Coronary artery (tissue), 2 donors: ENCODE results near the gene ITM2A.

Experiments
- DNase-seq: peaks from one replicate; pipeline ENCODE4 v3.0.0-alpha.2; 2017; ENCODE audit warnings: low spot score
- H3K27ac ChIP-seq, 2 donors: fragments of 200-600 bp; sonication (generic); one replicate each; pipeline ENCODE4 v1.5.1; 2016 to 2019
- H3K4me3 ChIP-seq: fragments of 200-600 bp; sonication (generic); 2 replicates; pipeline ENCODE4 v1.5.1; 2016; ENCODE audit warnings: mild to moderate bottlenecking, moderate library complexity
- CTCF ChIP-seq: fragments of 200-600 bp; sonication (generic); IDR thresholded peaks from one replicate; pipeline ENCODE4 v1.5.1; 2019; ENCODE audit warnings: antibody characterized with exemption

Gene ITM2A

GRCh38 chrX:79330022-79330421, 37.1 kb downstream of the ITM2A start:
- Histone ChIP-seq H3K27ac (no peak overlapping the region), H3K4me3 (no peak overlapping the region)
- DNase-seq = no peak
- TF ChIP-seq CTCF = no peak

DNA sequence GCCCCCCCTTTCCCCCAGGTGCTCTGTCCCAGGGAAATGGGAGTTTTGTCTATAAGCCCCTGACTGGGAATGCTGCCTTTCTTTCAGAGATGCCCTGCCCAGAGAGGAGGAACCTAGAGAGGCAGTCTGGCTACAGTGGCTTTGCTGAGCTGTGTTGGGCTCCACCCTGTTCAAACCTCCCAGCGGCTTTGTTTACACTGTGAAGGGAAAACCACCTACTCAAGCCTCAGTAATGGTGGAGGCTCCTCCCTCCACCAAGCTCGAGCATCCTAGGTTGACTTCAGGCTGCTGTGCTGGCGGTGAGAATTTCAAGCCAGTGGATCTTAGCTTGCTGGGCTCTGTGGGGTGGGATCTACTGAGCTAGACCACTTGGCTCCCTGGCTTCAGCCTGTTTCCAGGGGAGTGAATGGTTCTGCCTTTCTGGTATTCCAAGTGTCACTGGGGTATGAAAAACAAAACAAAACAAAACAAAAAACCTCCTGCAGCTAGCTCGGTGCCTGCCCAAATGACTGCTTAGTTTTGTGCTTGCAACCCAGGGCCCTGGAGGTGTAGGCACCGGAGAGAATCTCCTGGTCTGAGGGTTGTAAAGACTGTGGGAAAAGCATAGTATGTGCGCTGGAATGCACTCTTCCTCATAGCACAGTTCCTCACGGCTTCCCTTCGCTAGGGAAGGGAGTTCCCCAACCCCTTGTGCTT, 41.7 kb downstream of the ITM2A start:
- no peak for DNase-seq
- Histone ChIP-seq H3K4me3 (no peak overlapping the region), H3K27ac (no peak overlapping the region)
- TF ChIP-seq CTCF = no peak
